Colonic mucosa (tissue), 4 donors: Measurements from ENCODE around the gene KCP. TPM values are rescaled to one million over a fixed set of nuclear protein-coding genes. Genes with fewer than 3 reads are reported as not detected.

ENCODE experiments used
- DNase-seq: peaks from one replicate; pipeline ENCODE4 v3.0.0-alpha.2; 2020
- H3K27ac ChIP-seq: fragments of 200-600 bp; one replicate; pipeline ENCODE4 v1.8.0; 2021
- H3K27me3 ChIP-seq: fragments of 200-600 bp; one replicate; pipeline ENCODE4 v1.8.0; 2021
- H3K36me3 ChIP-seq: fragments of 200-600 bp; one replicate; pipeline ENCODE4 v1.8.0; 2021
- H3K4me1 ChIP-seq: fragments of 200-600 bp; one replicate; pipeline ENCODE4 v1.8.0; 2021; ENCODE audit warnings: mild to moderate bottlenecking
- H3K4me3 ChIP-seq: fragments of 200-600 bp; one replicate; pipeline ENCODE4 v1.8.0; 2021
- H3K9ac ChIP-seq, 2 donors: one replicate each; pipeline ENCODE4 v1.7.0; 2013; ENCODE audit warnings: control low read depth in 2 of 2, low read depth in 2 of 2, low read length in 2 of 2
- H3K9me3 ChIP-seq: fragments of 200-600 bp; one replicate; pipeline ENCODE4 v1.8.0; 2021
- intact Hi-C: fragments of 100-400 bp; cut with DNase I; formaldehyde crosslinking; loops from one replicate; pipeline ENCODE4 v1.14.1; 2022
- total RNA-seq, 2 donors: library from RNA; stranded (reverse); fragmentation: NEBNext Ultra II Directional in 1 of 2; extraction: Animal tissue kit (Norgen Biotek cat#: 25700) in 1 of 2; gene quantifications; one replicate each; pipeline ENCODE4 v1.2.1, GENCODE V29; 2021
- TF ChIP-seq, protein P1 (sequence below): fragments of 200-600 bp; IDR thresholded peaks from one replicate; pipeline ENCODE4 v1.8.0; 2022; ENCODE audit warnings: antibody characterized with exemption, mild to moderate bottlenecking
- donor health status: healthy.
- donor health status: DM: no; HTN: no; CAD: no.
- donor health status: DM: no; HTN: no; CAD: no.

Gene KCP
- total RNA-seq, 2 donors from 2014 or later = 0.64 to 1.1 TPM

DNA sequence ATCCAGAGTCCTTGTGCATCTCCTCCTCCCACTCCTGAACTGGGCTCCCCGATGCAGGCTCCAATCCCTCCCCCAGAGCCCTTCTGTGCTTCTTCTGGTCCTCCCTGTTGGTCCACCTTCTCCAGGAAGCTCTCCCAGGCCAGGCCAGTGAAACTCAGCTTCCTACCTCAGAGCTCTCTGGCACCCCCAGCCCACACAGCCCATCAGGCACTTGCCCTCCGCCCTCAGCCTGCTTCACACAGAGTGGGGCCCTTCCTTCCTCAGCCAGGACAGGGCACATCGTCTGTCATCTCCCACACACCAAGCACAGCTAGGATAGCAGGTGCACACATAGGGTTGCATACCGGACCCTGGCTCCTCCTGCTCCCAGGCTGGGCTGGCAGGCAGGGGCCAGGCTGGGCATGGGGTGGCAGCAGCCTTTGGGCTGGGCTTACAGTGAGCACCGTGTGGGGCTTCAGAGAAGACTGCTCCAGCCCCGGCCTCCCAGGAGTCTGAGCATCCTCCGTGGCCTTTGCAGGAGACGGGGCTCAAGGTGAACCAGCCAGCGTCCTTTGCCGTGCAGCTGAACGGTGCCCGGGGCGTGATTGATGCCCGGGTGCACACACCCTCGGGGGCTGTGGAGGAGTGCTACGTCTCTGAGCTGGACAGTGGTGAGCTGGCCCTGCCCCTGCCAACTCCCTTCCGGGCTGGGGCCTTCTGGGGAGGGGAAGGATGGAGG is 54.3 kb downstream of the KCP start:
- no peaks in the 10 kb centered on the region for H3K27me3 ChIP-seq
- TF ChIP-seq, protein P1, sequence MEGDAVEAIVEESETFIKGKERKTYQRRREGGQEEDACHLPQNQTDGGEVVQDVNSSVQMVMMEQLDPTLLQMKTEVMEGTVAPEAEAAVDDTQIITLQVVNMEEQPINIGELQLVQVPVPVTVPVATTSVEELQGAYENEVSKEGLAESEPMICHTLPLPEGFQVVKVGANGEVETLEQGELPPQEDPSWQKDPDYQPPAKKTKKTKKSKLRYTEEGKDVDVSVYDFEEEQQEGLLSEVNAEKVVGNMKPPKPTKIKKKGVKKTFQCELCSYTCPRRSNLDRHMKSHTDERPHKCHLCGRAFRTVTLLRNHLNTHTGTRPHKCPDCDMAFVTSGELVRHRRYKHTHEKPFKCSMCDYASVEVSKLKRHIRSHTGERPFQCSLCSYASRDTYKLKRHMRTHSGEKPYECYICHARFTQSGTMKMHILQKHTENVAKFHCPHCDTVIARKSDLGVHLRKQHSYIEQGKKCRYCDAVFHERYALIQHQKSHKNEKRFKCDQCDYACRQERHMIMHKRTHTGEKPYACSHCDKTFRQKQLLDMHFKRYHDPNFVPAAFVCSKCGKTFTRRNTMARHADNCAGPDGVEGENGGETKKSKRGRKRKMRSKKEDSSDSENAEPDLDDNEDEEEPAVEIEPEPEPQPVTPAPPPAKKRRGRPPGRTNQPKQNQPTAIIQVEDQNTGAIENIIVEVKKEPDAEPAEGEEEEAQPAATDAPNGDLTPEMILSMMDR = no peak
- H3K9me3 ChIP-seq = no peaks in the 10 kb centered on the region
- H3K4me3 ChIP-seq = no peak overlapping the region
- intact Hi-C loops = no loop called here
- DNase-seq = no peak
- H3K36me3 ChIP-seq = no peaks in the 10 kb centered on the region
- H3K27ac ChIP-seq = no peak overlapping the region
- H3K4me1 ChIP-seq = no peaks in the 10 kb centered on the region
- H3K9ac ChIP-seq = no peak overlapping the region

DNA sequence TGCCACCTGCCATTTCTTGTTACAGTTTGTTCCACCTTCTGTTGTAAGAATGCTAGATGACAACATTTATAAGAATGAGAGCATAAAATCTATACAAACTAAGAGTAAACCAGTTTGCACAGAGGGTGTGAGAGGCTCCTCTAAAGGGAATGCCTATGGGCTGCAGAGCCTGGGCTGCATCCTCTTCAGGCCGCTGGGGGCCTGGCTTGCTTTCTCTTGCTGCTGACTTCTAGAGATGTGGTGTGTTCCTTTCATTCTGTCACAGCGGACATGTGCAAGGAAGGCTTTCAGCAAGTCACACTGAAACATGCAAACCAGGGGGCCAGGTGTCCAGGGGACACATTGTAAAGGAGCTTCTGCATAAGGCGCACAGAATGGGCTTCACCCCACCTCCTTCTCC is 55.0 kb downstream of the KCP start:
- no peak for DNase-seq
- intact Hi-C loops = no loop called here
- no peak overlapping the region for H3K4me3 ChIP-seq
- no peaks in the 10 kb centered on the region for H3K4me1 ChIP-seq
- no peak overlapping the region for H3K9ac ChIP-seq
- H3K9me3 ChIP-seq = no peaks in the 10 kb centered on the region
- H3K27ac ChIP-seq = no peak overlapping the region
- H3K27me3 ChIP-seq = no peaks in the 10 kb centered on the region
- H3K36me3 ChIP-seq = no peaks in the 10 kb centered on the region
- TF ChIP-seq, protein P1 = no peak

GRCh38 chr7:128854396-128854795 is 56.1 kb downstream of the KCP start:
- no peaks in the 10 kb centered on the region for H3K27me3 ChIP-seq
- H3K4me1 ChIP-seq = no peaks in the 10 kb centered on the region
- no peak overlapping the region for H3K4me3 ChIP-seq
- no peak overlapping the region for H3K27ac ChIP-seq
- no peak for DNase-seq
- TF ChIP-seq, protein P1 = no peak
- no peak overlapping the region for H3K9ac ChIP-seq
- H3K36me3 ChIP-seq = no peaks in the 10 kb centered on the region
- intact Hi-C loops = no loop called here
- H3K9me3 ChIP-seq = no peaks in the 10 kb centered on the region

DNA sequence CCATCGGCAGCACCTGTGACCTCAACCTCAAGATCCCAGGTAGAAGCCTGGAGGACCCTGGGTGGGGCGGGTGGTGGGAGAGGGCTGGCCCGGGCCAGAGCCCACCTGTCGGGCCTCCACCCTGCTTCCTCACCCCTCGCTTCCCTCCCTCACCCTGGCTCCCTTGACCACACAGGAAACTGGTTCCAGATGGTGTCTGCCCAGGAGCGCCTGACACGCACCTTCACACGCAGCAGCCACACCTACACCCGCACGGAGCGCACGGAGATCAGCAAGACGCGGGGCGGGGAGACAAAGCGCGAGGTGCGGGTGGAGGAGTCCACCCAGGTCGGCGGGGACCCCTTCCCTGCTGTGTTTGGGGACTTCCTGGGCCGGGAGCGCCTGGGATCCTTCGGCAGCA is 56.7 kb downstream of the KCP start:
- Histone ChIP-seq H3K36me3 (no peaks in the 10 kb centered on the region), H3K9me3 (no peaks in the 10 kb centered on the region), H3K27me3 (no peaks in the 10 kb centered on the region), H3K27ac (no peak overlapping the region), H3K4me1 (no peaks in the 10 kb centered on the region), H3K4me3 (no peak overlapping the region), H3K9ac (no peak overlapping the region)
- intact Hi-C loops = no loop called here
- TF ChIP-seq, protein P1 = no peak
- no peak for DNase-seq

DNA sequence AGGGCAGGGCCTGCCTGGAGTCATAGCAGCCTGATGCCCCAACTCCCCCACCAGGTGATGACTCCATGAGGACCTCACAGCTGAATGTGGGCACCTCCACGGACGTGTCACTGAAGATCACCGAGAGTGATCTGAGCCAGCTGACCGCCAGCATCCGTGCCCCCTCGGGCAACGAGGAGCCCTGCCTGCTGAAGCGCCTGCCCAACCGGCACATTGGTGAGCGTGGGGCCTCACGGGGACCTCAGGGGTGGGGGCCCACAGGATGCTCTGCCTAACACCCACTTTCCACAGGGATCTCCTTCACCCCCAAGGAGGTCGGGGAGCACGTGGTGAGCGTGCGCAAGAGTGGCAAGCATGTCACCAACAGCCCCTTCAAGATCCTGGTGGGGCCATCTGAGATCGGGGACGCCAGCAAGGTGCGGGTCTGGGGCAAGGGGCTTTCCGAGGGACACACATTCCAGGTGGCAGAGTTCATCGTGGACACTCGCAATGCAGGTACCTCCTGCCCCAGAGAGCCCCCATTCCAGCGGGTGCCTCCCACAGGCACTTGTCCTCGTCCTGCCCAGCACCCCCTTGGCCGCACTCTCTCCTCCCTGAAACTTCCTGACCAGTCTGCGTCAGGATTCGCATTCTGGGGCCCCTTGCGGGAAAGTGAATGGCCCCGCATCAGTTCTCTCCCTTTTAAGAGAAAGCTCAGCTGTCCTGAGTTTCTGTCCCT is 57.8 kb downstream of the KCP start:
- Histone ChIP-seq H3K4me3 (no peak overlapping the region), H3K27me3 (no peaks in the 10 kb centered on the region), H3K9ac (no peak overlapping the region), H3K9me3 (no peaks in the 10 kb centered on the region), H3K36me3 (no peaks in the 10 kb centered on the region), H3K4me1 (no peaks in the 10 kb centered on the region), H3K27ac (no peak overlapping the region)
- intact Hi-C loops = no loop called here
- TF ChIP-seq, protein P1 = no peak
- DNase-seq = no peak
